ENCODE results near the gene LCT. TPM values are rescaled to one million over a fixed set of nuclear protein-coding genes. Genes with fewer than 3 reads are reported as not detected.

Gene LCT
- total RNA-seq, 1 experiment from 2014 or later = 0.04 TPM

GRCh38 chr2:135768863-135769262 is 68.1 kb downstream of the LCT start:
- no peak for DNase-seq
- Mint-ChIP-seq H3K27ac (peak overlapping the region in 1 of 3 experiments; percentile 89; a peak in 1 of 7 replicates), H3K4me3 (no peak overlapping the region), H3K27me3 (ENCODE audit: low read depth) (no peaks in the 10 kb centered on the region), H3K36me3 (ENCODE audit: insufficient read depth in 1 of 3, low read depth in 3 of 3) (peaks cover 35 to 84% (median 73%) of the 10 kb centered on the region in 3 experiments; a peak in 6 of 7 replicates), H3K9me3 (no peaks in the 10 kb centered on the region), H3K4me1 (no peaks in the 10 kb centered on the region; a peak in 1 of 4 replicates)
- Histone ChIP-seq H3K4me1 (ENCODE audit: insufficient read depth, low read length) (no peaks in the 10 kb centered on the region), H2AK5ac (ENCODE audit: insufficient read length, low read length) (no peak overlapping the region), H2AFZ (ENCODE audit: low read length) (no peak overlapping the region), H2BK20ac (ENCODE audit: low read depth, low read length, poor library complexity, severe bottlenecking) (no peak overlapping the region), H2BK12ac (ENCODE audit: insufficient read length, low read depth, low read length) (no peak overlapping the region), H3K27me3 (ENCODE audit: insufficient read depth, low read length) (no peaks in the 10 kb centered on the region), H3K23ac (ENCODE audit: insufficient read length, low read depth, low read length) (no peak overlapping the region), H3K79me2 (ENCODE audit: insufficient read depth, low read length) (no peaks in the 10 kb centered on the region), H3K4ac (ENCODE audit: low read depth, low read length) (no peak overlapping the region), H3K56ac (ENCODE audit: insufficient read length, low read depth, low read length) (no peak overlapping the region), H3T11ph (ENCODE audit: low read length) (no peak overlapping the region), H3K23me2 (ENCODE audit: insufficient read length, low read depth, low read length, poor library complexity, severe bottlenecking) (no peaks in the 10 kb centered on the region), H3K27ac (ENCODE audit: insufficient read length, low read depth, low read length) (no peak overlapping the region), H3K9me3 (ENCODE audit: control insufficient read depth, low read depth, low read length) (no peaks in the 10 kb centered on the region), H3K9ac (ENCODE audit: extremely low read depth, insufficient read length, low read length) (no peak overlapping the region), H3K4me2 (ENCODE audit: insufficient read depth, insufficient read length, low read length) (no peak overlapping the region), H4K8ac (replicated peaks; ENCODE audit: insufficient read length, low read depth, low read length) (no peak overlapping the region), H4K20me1 (ENCODE audit: control insufficient read depth, insufficient read depth, insufficient read length) (no peaks in the 10 kb centered on the region), H3K14ac (ENCODE audit: insufficient read depth, low read length) (no peak overlapping the region), H2BK5ac (ENCODE audit: insufficient read length, low read length) (no peak overlapping the region), H4K5ac (ENCODE audit: insufficient read length, low read depth, low read length) (no peak overlapping the region), H4K91ac (ENCODE audit: insufficient read length, low read depth, low read length) (no peak overlapping the region), H3K79me1 (ENCODE audit: insufficient read depth, low read depth, low read length, poor library complexity, severe bottlenecking) (no peaks in the 10 kb centered on the region), H2BK120ac (ENCODE audit: low read depth, low read length, poor library complexity, severe bottlenecking) (no peak overlapping the region), H3K18ac (ENCODE audit: insufficient read length, low read depth, low read length) (no peak overlapping the region), H2BK15ac (ENCODE audit: low read depth, low read length) (no peak overlapping the region)
- no peak for TF ChIP-seq CTCF (conservative IDR thresholded peaks at IDR 0.05)
- WGBS (ENCODE audit: extremely low coverage, insufficient read length, low lambda C conversion rate) = no CpG with 5 or more reads among the region's 8 CpGs

Data from H9 (cell line).